ENCODE data around the gene LMX1B.
"Not testable (repeated sequence)": the region's sequence is repeated elsewhere in the genome, so short reads cannot be mapped to it uniquely, and the experiment has no call there.

LMX1B gene

DNA sequence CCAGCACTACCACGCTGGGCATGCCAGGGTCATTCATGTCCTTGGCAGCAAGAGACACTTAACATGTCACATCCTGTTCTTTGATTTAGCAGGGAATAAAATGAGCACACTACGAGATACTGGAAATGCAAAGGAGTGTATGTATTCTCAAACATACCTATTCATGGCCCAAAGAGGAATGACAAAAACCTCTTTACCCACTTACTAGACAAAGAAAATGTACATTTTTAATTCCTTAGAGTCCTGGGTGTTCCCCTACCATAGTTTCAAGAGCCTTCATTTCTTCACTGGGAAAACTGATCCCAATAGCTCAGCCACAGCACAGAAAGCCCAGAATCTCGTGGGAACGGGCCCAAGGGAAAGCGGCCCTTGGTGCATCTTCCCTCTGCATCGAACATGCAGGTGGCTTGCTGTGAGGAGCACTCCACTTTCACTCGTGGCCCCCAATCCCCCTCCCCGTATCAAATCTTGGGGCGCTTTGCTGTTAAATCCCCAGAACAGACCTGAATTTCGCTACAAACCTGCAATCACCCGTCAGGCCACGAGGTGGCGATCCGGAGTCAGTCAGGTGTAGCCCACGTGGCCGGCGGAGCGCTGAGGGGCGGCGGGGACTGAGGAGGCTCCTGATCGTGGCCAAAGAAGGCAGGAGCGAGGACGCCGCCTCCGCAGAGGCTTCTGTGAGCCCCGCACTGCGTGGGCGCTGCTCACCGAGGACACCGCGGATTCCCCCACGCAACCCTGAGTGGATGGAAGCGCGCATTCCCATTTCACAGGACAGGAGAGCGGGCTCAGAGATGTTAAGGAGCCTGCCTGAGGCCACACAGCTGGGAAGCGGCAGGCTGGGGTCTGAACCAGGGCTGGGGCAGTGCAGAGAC lies 91.4 kb downstream of the LMX1B start:
- Histone ChIP-seq H3K36me3 (ENCODE audit: control insufficient read depth, insufficient read depth, low read length) (no peaks in the 10 kb centered on the region), H3K4me1 (ENCODE audit: control insufficient read depth, insufficient read depth, low read length, poor library complexity, severe bottlenecking) (peaks cover 8% of the 10 kb centered on the region), H3K4me3 (ENCODE audit: extremely low read depth, insufficient read depth, low read length, poor library complexity, severe bottlenecking) (no peak overlapping the region), H3K27ac (ENCODE audit: low read depth, low read length, severe bottlenecking) (no peak overlapping the region), H3K9me3 (ENCODE audit: control insufficient read depth, low read length) (no peaks in the 10 kb centered on the region)
- 8 to 13% methylated on average over 24 to 35 of the region's 36 CpGs for WGBS, 2 experiments (ENCODE audit: insufficient coverage in 2 of 2)

DNA sequence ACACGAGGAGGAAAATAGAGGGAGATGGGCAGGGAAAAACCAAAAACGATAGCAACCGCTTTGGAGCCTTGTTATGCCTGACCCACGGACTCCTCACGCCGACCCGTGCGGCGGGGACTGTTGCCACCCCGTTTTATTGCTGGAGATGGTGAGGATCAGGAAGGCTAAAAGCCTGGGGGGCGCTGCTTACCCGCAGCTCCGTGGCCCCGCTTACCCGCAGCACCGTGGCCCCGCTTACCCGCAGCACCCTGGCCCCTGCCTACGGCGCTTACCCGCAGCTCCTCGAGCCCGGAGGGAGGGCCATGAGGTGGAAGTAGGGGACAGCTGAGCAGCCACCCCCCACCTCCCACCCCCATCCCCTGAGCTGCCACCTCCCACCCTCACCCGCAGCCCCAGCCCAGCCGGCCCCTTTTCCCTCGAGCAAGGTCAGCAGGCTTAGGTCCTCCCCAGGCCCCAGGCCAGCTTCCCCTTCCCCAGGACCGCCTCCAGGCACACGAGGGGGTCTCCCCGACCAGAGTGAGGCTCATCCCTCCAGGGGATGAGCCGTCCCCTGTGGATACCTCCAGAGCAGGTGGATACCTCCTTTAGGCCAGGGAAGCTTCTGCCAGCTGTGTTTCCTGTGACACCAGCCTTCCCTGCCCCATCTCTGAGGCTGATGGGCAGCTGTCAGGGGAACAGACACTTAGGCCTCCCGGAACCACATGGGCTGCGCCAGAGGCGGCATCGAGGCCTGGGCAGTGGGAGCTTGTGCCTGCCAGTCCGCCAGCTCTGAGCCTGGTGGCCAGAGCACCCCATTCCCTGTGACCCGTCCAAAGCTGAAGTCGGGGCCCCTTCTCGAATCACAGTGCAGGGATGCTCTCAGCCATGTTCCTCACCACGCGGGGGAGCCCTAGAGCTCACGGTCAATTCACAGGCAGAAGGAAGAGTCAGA lies 92.3 kb downstream of the LMX1B start:
- peaks cover 8% of the 10 kb centered on the region for H3K4me1 ChIP-seq (ENCODE audit: control insufficient read depth, insufficient read depth, low read length, poor library complexity, severe bottlenecking)
- H3K36me3 ChIP-seq (ENCODE audit: control insufficient read depth, insufficient read depth, low read length) = no peaks in the 10 kb centered on the region
- 50 to 59% methylated on average over 21 to 27 of the region's 41 CpGs for WGBS, 2 experiments (ENCODE audit: insufficient coverage in 2 of 2)
- H3K27ac ChIP-seq (ENCODE audit: low read depth, low read length, severe bottlenecking) = no peak overlapping the region
- H3K4me3 ChIP-seq (ENCODE audit: extremely low read depth, insufficient read depth, low read length, poor library complexity, severe bottlenecking) = no peak overlapping the region
- H3K9me3 ChIP-seq (ENCODE audit: control insufficient read depth, low read length) = no peaks in the 10 kb centered on the region

DNA sequence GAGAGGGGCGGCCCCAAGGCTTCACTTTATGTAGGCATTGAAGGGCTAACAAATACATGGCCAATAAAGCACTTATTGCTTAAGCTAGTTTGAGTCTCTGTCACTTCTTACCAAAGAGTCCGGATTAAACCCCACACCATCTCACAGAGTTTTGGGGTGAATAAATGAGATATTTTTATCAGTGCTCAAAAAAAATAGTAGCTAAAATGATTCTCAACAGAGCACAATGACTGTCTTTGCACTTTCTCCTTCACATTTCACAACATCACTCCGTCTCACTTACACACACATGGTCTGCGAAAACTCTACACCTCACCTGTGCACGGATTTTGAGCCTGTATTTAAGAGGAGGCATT lies 92.9 kb downstream of the LMX1B start:
- peaks cover 8% of the 10 kb centered on the region for H3K4me1 ChIP-seq (ENCODE audit: control insufficient read depth, insufficient read depth, low read length, poor library complexity, severe bottlenecking)
- H3K9me3 ChIP-seq (ENCODE audit: control insufficient read depth, low read length) = no peaks in the 10 kb centered on the region
- H3K27ac ChIP-seq (ENCODE audit: low read depth, low read length, severe bottlenecking) = no peak overlapping the region
- no peaks in the 10 kb centered on the region for H3K36me3 ChIP-seq (ENCODE audit: control insufficient read depth, insufficient read depth, low read length)
- 83% methylated on average over 1 of the region's 5 CpGs for WGBS, 2 experiments (ENCODE audit: insufficient coverage in 2 of 2)
- no peak overlapping the region for H3K4me3 ChIP-seq (ENCODE audit: extremely low read depth, insufficient read depth, low read length, poor library complexity, severe bottlenecking)

DNA sequence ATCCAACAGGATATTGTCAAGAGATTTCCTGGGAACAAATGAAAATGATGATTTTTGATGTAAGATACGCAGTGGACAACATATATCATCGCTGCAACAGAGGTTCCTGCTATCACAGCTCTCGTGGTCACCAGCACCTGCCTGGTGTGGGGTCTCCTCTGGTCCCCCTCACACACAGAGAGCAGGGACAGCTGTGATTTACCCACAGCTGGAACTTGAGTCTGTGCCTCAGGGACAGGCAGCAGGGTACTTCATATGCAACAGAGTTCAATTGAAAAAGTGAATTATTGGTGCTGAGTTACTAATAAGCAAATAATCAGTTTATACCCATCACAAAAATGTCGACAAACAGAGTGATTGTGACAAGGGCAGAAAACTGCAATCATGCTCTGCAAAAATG lies 93.4 kb downstream of the LMX1B start:
- no peak overlapping the region for H3K4me3 ChIP-seq (ENCODE audit: extremely low read depth, insufficient read depth, low read length, poor library complexity, severe bottlenecking)
- WGBS, 2 experiments (ENCODE audit: insufficient coverage in 2 of 2) = 80 to 90% methylated on average over 1 to 2 of the region's 4 CpGs
- H3K9me3 ChIP-seq (ENCODE audit: control insufficient read depth, low read length) = no peaks in the 10 kb centered on the region
- peaks cover 8% of the 10 kb centered on the region for H3K4me1 ChIP-seq (ENCODE audit: control insufficient read depth, insufficient read depth, low read length, poor library complexity, severe bottlenecking)
- H3K36me3 ChIP-seq (ENCODE audit: control insufficient read depth, insufficient read depth, low read length) = no peaks in the 10 kb centered on the region
- no peak overlapping the region for H3K27ac ChIP-seq (ENCODE audit: low read depth, low read length, severe bottlenecking)

DNA sequence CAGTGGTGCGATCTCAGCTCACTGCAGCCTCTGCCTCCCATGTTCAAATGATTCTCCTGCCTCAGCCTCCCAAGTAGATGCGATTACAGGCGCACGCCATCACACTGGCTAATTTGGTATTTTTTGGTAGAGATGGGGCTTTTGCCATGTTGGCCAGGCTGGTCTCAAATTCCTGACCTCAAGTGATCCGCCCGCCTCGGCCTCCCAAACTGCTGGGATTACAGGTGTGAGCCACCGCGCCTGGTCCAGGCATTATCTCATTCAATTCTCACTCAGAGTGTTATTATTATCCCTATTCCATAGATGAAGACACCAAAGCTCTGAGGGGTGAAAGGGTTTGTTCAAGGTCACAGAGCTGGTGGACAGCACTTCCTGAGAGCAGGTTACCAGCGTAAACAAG lies 94.0 kb downstream of the LMX1B start:
- 84 to 97% methylated on average over 6 to 7 of the region's 10 CpGs for WGBS, 2 experiments (ENCODE audit: insufficient coverage in 2 of 2)
- H3K4me1 ChIP-seq (ENCODE audit: control insufficient read depth, insufficient read depth, low read length, poor library complexity, severe bottlenecking); H3K27ac ChIP-seq (ENCODE audit: low read depth, low read length, severe bottlenecking); H3K36me3 ChIP-seq (ENCODE audit: control insufficient read depth, insufficient read depth, low read length); H3K4me3 ChIP-seq (ENCODE audit: extremely low read depth, insufficient read depth, low read length, poor library complexity, severe bottlenecking); H3K9me3 ChIP-seq (ENCODE audit: control insufficient read depth, low read length): not testable (repeated sequence)

DNA sequence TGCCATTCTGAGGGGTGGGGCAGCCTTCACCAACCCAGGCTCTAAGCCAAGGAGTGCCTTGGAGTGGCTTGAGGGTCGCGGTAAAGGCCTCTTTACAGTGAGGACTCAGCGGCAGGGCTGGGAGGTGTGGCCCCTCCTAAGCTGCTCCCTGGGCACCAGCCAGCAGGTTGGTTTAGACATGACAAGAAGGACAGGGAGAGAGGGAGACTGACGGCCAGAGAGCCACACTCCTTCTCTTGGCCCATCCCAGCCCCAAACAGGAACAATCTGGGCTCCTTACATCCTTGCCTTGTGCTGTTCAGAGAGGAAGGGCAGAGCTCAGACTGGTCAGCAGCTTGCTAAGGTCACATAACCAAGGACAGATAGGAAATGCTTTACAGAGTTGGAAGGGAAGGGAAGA lies 94.5 kb downstream of the LMX1B start:
- WGBS, 2 experiments (ENCODE audit: insufficient coverage in 2 of 2) = 66 to 88% methylated on average over 3 to 4 of the region's 4 CpGs
- H3K36me3 ChIP-seq (ENCODE audit: control insufficient read depth, insufficient read depth, low read length) = no peaks in the 10 kb centered on the region
- H3K4me1 ChIP-seq (ENCODE audit: control insufficient read depth, insufficient read depth, low read length, poor library complexity, severe bottlenecking) = peaks cover 8% of the 10 kb centered on the region
- H3K27ac ChIP-seq (ENCODE audit: low read depth, low read length, severe bottlenecking) = no peak overlapping the region
- no peak overlapping the region for H3K4me3 ChIP-seq (ENCODE audit: extremely low read depth, insufficient read depth, low read length, poor library complexity, severe bottlenecking)
- no peaks in the 10 kb centered on the region for H3K9me3 ChIP-seq (ENCODE audit: control insufficient read depth, low read length)

DNA sequence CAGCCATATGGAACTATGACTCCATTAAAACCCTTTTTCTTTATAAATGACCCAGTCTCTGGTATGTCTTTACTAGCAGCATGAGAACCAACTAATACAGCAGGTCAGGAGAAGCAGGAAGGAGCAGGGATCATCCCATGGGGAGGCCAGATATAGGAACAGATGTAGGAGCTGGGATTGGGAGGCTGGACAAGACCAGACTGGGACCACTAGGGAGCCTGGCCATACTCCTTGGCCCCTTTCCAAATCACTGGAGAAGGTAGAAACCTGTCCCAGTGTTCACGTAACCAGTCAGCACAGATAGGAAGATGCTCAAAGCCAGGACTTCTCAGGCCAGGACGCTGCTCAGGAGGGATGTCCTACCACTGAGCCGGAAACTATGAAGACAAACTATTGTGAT lies 95.5 kb downstream of the LMX1B start:
- H3K4me3 ChIP-seq (ENCODE audit: extremely low read depth, insufficient read depth, low read length, poor library complexity, severe bottlenecking) = no peak overlapping the region
- WGBS, 2 experiments (ENCODE audit: insufficient coverage in 2 of 2) = 86 to 100% methylated on average over 1 to 2 of the region's 3 CpGs
- H3K27ac ChIP-seq (ENCODE audit: low read depth, low read length, severe bottlenecking) = no peak overlapping the region
- H3K4me1 ChIP-seq (ENCODE audit: control insufficient read depth, insufficient read depth, low read length, poor library complexity, severe bottlenecking) = peaks cover 7% of the 10 kb centered on the region
- no peaks in the 10 kb centered on the region for H3K9me3 ChIP-seq (ENCODE audit: control insufficient read depth, low read length)
- no peaks in the 10 kb centered on the region for H3K36me3 ChIP-seq (ENCODE audit: control insufficient read depth, insufficient read depth, low read length)

DNA sequence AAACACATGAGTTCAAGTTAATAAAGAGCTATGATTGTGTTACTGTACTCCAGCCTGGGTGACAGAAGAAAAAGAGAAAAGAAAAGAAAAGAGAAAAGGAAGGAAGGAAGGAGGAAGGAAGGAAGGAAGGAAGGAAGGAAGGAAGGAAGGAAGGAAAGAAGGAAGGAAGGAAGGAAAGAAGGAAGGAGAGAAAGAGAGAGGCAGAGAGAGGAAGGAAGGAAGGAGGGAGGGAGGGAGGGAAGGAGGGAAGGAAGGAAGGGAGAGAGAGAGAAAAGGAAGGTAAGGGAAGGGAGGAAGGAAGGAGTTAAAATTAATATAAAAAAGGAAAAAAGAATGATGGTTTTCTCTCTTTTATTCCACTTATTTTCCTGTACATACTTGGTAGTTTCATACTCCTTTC lies 101.7 kb downstream of the LMX1B start:
- H3K4me1 ChIP-seq (ENCODE audit: control insufficient read depth, insufficient read depth, low read length, poor library complexity, severe bottlenecking) = peaks cover 7% of the 10 kb centered on the region
- no peaks in the 10 kb centered on the region for H3K36me3 ChIP-seq (ENCODE audit: control insufficient read depth, insufficient read depth, low read length)
- H3K9me3 ChIP-seq (ENCODE audit: control insufficient read depth, low read length) = no peaks in the 10 kb centered on the region
- no peak overlapping the region for H3K4me3 ChIP-seq (ENCODE audit: extremely low read depth, insufficient read depth, low read length, poor library complexity, severe bottlenecking)
- no peak overlapping the region for H3K27ac ChIP-seq (ENCODE audit: low read depth, low read length, severe bottlenecking)

DNA sequence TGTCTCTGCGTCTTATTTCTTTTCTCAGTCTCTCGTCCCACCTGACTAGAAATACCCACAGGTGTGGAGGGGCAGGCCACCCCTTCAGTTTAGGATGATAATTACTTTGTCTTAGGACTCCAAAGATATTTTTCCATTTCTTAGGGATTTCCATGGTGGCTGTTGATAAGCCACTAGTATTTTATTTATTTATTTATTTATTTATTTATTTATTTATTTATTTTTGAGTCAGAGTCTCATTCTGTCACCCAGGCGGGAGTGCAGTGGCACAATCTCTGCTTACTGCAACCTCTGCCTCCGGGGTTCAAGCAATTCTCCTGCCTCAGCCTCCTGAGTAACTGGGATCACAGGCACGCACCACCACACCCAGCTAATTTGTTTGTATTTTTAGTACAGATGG lies 103.7 kb downstream of the LMX1B start:
- H3K4me3 ChIP-seq (ENCODE audit: extremely low read depth, insufficient read depth, low read length, poor library complexity, severe bottlenecking); H3K9me3 ChIP-seq (ENCODE audit: control insufficient read depth, low read length); H3K27ac ChIP-seq (ENCODE audit: low read depth, low read length, severe bottlenecking); H3K36me3 ChIP-seq (ENCODE audit: control insufficient read depth, insufficient read depth, low read length): not testable (repeated sequence)
- peaks cover 11% of the 10 kb centered on the region for H3K4me1 ChIP-seq (ENCODE audit: control insufficient read depth, insufficient read depth, low read length, poor library complexity, severe bottlenecking)
- 100% methylated on average over 1 of the region's 5 CpGs for WGBS, 2 experiments (ENCODE audit: insufficient coverage in 2 of 2)

DNA sequence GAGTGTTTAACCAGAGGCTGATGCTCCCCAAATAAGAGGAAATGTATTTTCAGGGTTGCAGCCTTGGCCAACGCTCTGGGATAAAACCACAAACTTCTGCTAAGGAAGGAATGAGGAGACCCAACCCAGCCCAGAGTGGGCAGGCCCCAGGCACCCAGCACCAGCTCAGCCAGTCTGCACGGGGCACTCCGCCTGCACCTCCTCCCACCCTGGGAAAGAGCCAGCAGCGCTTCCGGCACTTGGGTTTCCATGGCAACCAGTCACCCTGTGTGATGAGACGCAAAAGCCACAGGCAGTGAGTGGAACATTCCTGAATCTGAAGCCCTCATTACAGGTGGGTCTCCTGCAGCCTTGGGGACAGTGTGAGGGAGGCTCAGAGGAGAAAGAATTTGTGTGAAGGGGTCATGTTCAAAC lies 105.9 kb downstream of the LMX1B start:
- H3K4me3 ChIP-seq (ENCODE audit: extremely low read depth, insufficient read depth, low read length, poor library complexity, severe bottlenecking) = no peak overlapping the region
- H3K36me3 ChIP-seq (ENCODE audit: control insufficient read depth, insufficient read depth, low read length) = no peaks in the 10 kb centered on the region
- H3K9me3 ChIP-seq (ENCODE audit: control insufficient read depth, low read length) = no peaks in the 10 kb centered on the region
- H3K27ac ChIP-seq (ENCODE audit: low read depth, low read length, severe bottlenecking) = peak overlapping the region; percentile 89
- 11 to 15% methylated on average over 4 to 6 of the region's 6 CpGs for WGBS, 2 experiments (ENCODE audit: insufficient coverage in 2 of 2)
- peaks cover 11% of the 10 kb centered on the region for H3K4me1 ChIP-seq (ENCODE audit: control insufficient read depth, insufficient read depth, low read length, poor library complexity, severe bottlenecking)

DNA sequence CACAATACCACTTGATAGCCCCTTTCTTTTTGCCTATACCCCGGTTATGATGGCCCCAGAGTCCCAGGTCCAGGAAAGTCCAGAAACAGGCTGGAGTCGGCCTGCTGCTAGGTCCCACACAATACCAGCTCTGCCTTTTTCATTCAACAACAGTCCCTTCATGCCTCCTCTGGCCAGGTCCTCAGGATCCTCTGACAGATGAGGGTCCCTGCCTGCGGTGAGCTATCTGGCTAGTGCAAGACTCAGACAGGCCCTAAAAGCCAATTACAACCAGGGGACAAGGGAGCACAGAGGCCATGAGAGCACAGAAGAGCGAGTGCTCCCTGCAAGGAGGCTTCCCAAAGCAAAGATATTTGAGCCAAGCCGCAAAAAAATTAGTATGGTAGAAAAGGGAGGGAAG lies 106.3 kb downstream of the LMX1B start:
- no peak overlapping the region for H3K4me3 ChIP-seq (ENCODE audit: extremely low read depth, insufficient read depth, low read length, poor library complexity, severe bottlenecking)
- peaks cover 11% of the 10 kb centered on the region for H3K4me1 ChIP-seq (ENCODE audit: control insufficient read depth, insufficient read depth, low read length, poor library complexity, severe bottlenecking)
- H3K36me3 ChIP-seq (ENCODE audit: control insufficient read depth, insufficient read depth, low read length) = no peaks in the 10 kb centered on the region
- 69 to 71% methylated on average over 5 of the region's 5 CpGs for WGBS, 2 experiments (ENCODE audit: insufficient coverage in 2 of 2)
- no peaks in the 10 kb centered on the region for H3K9me3 ChIP-seq (ENCODE audit: control insufficient read depth, low read length)
- H3K27ac ChIP-seq (ENCODE audit: low read depth, low read length, severe bottlenecking) = peak overlapping the region; percentile 89

Measured in mesodermal cell (in vitro differentiated cells).